ENCODE data around the gene TRPM2.

GRCh38 chr21:44352253-44352860, 1.1 kb upstream of the TRPM2 start:
- TF ChIP-seq CTCF (IDR thresholded peaks at IDR 0.05) = no peak
- no peak for TF ChIP-seq POLR2AphosphoS5 (IDR thresholded peaks at IDR 0.05)
- TF ChIP-seq POLR2A (IDR thresholded peaks at IDR 0.05) = no peak
- TF ChIP-seq EP300 (IDR thresholded peaks at IDR 0.05) = no peak
